Measurements from ENCODE around the gene BTAF1. TPM values are rescaled to one million over a fixed set of nuclear protein-coding genes. Genes with fewer than 3 reads are reported as not detected.
"Not testable (repeated sequence)": the region's sequence is repeated elsewhere in the genome, so short reads cannot be mapped to it uniquely, and the experiment has no call there.

Gene BTAF1
- polyA plus RNA-seq (ENCODE audit: insufficient read length) = 23.7 TPM

DNA sequence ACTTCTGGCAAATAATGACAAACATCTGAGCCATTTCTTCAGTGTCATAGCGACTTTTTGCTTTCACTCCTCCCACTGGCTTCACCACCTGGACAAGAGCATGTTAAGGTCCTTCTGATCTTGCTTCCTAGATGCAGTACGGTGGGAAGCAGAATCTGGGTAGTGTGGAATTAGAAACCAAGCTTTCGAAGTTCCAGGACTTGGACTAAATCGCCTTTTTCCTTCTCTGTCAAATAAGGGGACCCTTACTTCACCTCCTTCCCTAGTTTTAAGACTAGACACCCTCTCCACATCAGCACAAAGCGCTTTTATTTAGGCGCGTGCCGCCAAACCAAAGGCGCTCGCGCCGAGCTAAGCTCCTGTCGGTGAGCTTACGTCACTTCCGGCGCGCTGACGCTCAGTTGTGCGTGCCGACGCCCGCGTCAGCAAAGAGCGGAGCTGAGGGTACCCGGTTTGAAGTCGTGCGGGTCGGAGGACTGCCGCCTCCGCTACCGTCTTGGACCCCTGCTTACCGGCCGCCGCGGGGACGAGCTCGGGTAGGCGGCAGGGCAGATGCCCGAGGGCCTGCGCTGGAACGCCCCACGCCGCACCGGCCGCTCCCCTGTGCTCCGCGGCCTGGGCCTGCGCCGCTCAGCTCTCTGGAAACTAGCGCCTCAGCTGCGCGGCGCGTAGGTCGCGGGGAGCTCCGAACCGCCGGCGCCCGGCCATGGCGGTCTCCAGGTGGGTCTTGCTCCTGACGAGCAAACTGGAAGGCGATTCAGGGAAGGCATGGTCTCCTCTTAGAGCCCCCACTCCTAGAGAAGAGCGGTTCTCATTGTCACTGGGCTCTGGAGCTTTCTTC lies at the start of gene BTAF1:
Gene BTAF1 (plus strand): TSS at position 400 of the 841 bp plus-strand sequence. CDS start 307 bp downstream, at position 707.
- DNase-seq (ENCODE audit: low read depth) = peak; percentile 95

- no peak for DNase-seq (ENCODE audit: low read depth)
Measured at GRCh38 chr10:91875156-91875555, 48.4 kb upstream of the BTAF1 start.

DNA sequence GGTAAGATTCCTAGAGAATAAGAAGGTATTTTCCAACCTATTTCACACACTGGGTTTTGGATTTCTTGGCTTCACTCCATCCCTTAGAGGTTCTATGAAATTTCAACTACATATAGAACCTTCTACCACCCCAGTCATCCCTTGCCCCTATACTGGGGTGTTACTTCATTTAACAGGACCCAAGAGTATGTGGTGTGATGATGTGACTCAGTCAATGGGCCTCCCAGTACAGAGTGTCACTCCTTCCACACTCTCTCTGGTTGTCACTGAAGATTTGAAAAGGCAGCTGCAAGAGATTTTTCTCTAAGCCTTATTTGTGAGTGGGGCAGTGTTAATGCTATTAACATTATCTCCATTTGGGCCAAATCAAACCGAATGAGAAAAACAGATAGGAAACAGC lies 47.8 kb upstream of the BTAF1 start:
- DNase-seq (ENCODE audit: low read depth) = no peak

DNA sequence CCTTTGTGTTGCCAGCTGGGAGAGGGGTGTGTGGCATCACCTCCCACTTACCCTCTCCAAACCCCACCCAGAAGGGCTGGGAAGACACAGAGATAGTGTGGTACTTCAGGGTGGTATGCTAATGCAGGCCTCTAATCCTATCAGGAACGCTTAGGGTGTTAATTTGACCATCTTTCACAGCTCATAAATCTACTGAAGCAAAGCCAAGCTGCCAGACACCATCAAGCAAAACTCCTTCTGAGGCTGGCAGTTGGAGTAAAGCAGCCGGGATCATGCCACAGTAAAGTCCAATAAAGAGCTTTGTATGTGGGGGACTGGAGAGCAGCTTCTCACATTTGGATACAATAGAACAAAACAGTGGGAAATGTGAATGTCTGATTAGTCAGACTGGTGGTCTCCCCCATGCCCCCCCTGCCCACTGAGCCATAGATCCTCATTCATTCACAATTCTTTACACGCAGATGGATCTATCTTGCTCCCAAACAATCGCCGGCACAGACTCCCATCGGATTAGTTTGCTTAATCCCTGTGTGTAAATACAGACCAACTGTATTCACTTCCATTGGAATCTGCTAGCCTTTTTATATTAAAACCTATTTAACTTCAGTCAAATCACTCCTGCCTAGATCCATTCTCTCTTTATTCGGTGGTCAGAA lies 43.9 kb upstream of the BTAF1 start:
- DNase-seq (ENCODE audit: low read depth) = no peak

DNA sequence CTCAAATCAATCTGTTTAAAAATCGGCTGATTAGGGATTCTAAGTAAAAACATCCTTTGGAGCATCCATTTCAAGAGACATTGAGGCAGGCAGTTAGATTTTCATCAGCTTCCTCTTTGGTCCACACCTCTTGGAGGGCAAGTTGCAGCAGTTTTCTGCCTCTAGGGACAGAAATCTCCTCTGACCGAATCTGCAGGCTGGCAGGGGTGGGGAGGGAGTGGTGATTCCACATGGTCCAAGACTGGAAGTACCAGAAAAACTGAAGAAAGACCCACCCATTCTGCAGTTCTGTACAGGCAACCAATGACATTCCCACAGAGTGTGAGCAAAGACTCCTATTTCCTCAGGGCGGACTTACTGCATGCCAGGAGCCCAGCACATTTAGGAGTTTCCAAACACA lies 43.3 kb upstream of the BTAF1 start:
- no peak for DNase-seq (ENCODE audit: low read depth)

DNA sequence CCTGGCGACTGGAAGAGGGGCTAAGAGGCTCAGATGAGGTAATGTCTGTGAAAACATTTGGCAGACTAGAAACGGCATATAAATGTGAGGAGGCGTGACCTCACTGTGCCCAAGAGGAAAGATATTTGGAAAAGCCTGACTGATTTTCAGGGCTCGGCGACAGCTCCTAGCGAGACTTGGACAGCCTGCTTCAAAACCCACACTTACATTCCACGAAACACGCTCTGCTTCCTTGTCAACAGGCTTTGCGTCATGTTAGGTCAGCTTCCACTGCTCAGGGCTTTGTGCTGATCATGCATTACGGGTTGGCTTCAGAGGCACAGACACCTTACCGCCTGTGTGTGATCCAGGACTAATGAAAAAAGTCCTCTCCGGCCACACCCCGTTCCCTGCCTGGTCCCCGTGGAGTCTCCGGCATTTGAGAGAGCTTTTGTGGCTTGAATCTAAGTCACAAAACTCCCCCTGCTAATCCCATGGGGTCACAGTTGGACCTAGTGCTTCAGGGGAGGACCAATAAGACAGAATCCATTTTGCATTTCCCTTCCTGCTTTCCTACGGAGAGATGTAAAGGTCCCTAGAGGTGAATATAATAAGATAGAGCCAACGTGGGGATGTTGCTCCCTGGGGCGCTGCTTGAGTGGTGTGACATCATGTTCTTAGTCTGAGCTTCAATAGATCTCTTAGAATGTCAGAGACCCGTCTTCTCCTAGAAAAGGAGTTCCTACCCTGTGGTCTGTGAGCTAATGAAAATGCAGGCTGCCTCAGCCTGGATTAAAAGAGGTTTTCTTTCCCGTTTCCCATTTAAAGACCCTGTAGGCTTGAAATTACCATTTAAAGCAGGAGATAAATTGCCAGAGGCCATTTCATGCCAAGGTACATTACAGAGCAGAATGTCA lies 39.8 kb upstream of the BTAF1 start:
- DNase-seq (ENCODE audit: low read depth) = peak; percentile 31

- no peak for DNase-seq (ENCODE audit: low read depth)
Measured at GRCh38 chr10:91884536-91884935, 39.0 kb upstream of the BTAF1 start.

DNA sequence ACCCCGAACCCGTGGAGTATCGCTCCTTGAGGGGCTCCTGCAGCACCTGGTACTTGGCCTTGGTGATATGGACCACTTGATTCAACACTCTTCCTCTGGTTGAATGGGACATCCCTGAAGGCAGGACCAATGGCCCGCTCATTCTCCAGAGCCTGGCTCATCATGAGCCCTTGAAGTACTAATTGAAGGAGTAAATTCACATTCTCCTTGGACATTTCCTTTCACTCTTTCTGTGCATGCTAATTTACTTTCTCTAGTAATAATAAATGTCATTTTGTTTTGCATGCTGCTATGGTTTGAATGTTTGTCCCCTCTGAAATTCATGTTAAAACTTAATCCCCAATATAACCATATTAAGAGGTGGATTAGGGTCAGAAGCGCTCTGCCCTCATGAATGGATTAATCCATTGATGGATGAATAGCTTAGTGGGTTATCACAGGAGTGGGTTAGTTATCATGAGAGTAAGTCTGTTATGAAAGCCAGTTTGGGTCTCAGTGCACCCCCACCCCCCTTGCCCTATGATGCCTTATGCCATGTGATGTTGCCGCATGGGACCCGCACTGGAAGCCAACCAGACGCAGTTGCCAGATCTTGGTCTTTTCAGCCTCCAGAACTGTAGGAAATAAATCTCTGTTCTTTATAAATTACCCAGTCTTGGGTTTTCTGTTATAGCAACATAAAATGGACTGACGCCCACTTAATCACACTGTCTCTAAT lies 38.0 kb upstream of the BTAF1 start:
- DNase-seq (ENCODE audit: low read depth) = no peak

DNA sequence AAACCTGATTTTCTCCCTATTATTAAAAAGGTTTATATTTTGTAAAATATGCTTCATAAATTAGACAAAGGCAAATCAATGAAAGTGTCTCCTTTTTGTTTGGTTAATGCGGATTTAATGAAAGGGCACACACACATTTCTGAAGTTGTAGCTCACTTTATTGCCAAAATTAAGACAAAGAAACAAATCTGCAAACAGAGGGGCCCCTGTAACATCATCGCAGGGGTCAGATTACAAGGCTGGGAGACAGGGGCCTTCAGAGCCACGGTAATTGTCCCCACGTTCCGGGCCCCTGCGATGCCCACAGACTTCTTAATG lies 36.7 kb upstream of the BTAF1 start:
- no peak for DNase-seq (ENCODE audit: low read depth)

DNA sequence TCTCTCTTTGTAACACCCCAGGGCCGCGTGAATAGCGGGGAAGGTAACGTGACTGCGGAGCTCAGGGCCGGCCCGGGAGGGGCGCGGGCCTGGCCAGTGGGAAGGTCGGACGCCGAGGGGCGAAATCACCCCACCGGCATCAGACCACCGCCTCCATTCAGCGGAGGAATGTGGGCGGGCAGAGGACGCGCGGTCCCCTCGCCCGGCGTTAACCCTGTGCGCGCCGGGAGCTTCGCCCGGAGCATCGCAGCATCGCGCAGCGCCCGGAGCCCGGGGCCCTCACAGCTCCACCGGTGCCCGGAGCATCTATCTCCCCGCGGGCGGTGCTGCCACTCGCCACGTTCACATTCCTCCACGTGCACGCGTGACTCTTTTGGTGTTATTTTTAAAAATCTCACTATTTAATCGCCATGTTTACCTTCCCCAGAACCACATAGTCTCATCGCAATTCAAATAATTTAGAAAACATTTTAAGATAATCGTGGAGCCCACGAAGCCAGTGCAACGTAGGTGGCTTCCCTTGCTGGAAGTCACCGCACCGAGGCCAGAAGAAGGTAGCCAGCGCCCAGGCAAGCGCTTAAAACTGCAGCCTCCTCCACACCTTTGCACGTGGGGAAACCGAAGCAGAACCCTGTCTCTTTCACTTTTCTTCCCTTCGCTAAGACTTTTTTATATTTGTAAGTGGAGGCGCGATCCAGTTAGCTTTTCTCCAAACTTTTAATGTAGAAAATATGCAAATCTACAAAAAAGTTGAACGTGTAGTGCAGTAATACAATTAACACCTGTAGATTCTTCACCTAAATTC lies 36.1 kb upstream of the BTAF1 start:
- DNase-seq (ENCODE audit: low read depth) = no peak

GRCh38 chr10:91891125-91892001 lies 32.2 kb upstream of the BTAF1 start:
- DNase-seq (ENCODE audit: low read depth) = no peak

- no peak for DNase-seq (ENCODE audit: low read depth)
Measured at GRCh38 chr10:91893051-91893450, 30.5 kb upstream of the BTAF1 start.

DNA sequence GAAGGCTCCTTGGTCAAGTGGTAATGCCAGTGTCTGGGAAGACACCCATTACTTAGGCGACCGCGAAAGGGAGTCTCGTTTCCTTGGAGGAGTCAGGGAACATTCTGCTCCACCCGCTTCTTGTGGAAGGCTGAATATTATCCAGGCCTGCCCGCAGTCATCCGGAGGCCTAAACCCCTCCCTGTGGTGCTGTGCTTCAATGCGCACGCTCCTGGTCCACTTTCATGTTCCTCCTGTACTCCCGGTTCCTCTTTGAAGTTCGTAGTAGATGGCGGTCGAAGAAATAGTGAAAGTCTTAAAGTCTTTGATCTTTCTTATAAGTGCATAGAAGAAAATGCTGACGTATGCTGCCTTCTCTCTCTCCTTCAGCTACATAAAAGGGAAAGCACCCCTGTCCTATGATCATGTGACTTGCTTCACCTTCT lies 29.3 kb upstream of the BTAF1 start:
- not testable (repeated sequence) for DNase-seq (ENCODE audit: low read depth)

DNA sequence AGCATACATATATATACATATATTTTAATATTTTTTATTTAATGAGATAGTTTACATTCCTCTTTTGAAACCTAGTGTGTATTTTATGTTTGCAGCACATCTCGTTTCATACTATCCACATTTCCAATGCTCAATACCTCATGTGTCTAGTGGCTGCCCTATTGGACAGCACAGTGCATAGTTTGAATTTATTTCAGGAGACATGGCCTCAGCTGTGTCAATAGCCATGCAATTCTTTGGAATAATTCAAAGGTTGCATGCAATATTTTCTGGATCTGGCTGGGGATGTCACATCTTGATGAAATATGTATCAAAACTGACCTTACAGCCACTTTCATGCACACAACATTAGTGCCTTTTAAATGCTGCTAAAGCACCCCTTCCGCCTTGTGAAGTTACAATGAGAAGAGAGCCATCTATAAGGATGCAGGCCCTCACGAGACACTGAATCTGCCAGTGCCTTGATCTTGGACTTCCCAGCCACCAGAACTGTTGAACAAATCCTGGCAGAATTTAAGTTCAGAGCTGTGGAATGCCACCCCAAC lies 27.3 kb upstream of the BTAF1 start:
- DNase-seq (ENCODE audit: low read depth) = no peak

DNA sequence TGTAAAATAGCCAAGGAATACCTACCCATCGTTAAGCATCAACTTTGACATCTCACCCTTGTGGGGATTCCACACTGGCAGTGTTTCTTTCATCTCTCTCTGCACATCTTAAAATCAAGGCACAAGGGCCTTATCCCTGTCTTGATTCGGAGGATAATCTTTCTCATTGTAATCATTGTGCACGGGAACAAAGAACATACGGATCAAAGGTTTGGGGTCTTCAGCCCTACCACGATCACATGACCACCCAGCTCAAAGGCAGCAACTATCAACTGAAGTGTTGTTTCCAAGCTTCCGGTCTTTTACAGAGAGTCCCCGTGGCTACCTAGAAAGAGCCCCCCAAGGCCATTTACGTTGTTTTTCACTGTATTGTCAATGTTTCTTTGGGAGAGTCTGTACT lies 26.1 kb upstream of the BTAF1 start:
- no peak for DNase-seq (ENCODE audit: low read depth)

- DNase-seq (ENCODE audit: low read depth) = no peak
Measured at GRCh38 chr10:91901784-91902677, 21.5 kb upstream of the BTAF1 start.

DNA sequence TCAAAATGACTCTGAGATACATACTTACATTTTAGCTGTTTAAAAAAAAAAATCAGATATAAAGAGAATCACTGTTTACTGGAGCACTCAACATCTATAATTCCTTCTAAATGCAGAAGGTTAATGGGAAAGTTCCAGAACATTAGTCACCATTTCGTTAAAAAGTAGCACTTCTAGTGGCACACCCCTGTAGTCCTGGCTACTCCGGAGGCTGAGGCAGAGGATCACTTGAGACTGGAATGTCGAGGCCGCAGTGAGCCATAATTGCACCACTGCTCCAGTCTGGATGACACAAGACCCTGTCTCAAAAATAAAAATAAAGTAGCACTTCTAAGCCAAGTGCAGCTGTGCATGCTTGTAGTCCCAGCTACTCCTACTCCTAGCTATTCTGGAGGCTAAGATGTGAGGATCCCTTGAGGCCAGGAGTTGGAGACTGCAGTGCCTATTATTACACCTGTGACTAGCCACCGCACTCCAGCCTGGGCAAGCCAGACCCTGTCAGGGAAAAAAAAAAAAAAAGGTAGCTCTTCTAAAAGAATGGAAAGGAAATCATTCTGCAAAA lies 16.5 kb upstream of the BTAF1 start:
- no peak for DNase-seq (ENCODE audit: low read depth)

DNA sequence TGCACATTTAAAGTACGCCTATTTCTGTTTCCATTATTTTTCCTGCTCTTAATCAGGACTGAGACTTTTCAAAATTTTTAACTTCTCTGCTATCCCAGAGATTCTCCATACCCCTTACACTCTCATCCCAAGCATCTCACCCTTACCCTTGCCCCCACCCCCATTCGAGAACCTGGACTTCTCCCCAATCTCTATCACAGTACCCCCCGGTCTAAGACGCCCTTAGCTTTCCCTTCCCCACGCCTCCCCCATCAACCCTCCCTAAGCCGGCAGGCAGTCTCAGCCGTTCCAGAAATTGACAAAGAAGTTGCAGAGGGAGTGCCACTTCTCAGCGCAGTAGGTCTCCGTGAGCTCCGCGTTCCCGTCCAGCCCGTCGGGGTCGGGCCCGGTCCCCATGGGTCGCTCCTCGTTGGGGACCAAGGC lies 15.6 kb upstream of the BTAF1 start:
- no peak for DNase-seq (ENCODE audit: low read depth)
